ENCODE results near the gene CDK11A. TPM values are rescaled to one million over a fixed set of nuclear protein-coding genes. Genes with fewer than 3 reads are reported as not detected.
"Not testable (repeated sequence)": the region's sequence is repeated elsewhere in the genome, so short reads cannot be mapped to it uniquely, and the experiment has no call there.

Gene CDK11A
- total RNA-seq, 2 experiments from 2014 or later, result 50.9 to 90.5 TPM

DNA sequence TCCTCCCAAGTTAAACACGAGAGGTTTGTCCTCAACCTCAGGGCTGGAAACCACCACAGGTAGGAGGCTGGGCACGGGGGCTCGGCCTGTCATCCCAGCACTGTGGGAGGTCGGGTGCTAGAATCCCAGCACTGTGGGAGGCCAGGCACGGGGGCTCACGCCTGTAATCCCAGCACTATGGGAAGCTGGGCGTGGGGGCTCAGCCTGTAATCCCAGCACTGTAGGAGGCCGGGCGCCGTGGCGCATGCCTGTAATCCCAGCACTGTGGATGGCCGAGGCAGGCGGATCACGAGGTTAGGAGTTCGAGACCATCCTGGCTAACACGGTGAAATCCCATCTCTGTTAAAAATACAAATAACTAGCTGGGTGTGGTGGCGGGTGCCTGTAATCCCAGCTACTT, 6.7 kb upstream of the CDK11A start:
- Histone ChIP-seq H3K4me2 (ENCODE audit: low read length) (no peak overlapping the region), H2AFZ (ENCODE audit: low read length) (no peak overlapping the region), H3K4me1 (ENCODE audit: insufficient read depth, low read length, poor library complexity, severe bottlenecking) (no peaks in the 10 kb centered on the region), H3K9me2 (ENCODE audit: insufficient read depth, low read length) (no peaks in the 10 kb centered on the region), H3K36me3 (ENCODE audit: insufficient read depth, low read length) (peaks cover 12% of the 10 kb centered on the region), H4K20me1 (ENCODE audit: insufficient read depth, low read length) (no peaks in the 10 kb centered on the region), H3K9me3 (ENCODE audit: low read length) (no peaks in the 10 kb centered on the region), H3K79me2 (ENCODE audit: insufficient read depth, low read depth, low read length) (no peaks in the 10 kb centered on the region), H3K4me3 (ENCODE audit: low read depth, low read length, poor library complexity, severe bottlenecking) (no peak overlapping the region), H3K27ac (ENCODE audit: low read depth, low read length, poor library complexity, severe bottlenecking) (no peak overlapping the region)
- ChIA-PET POLR2A (no interaction called here), CTCF (ENCODE audit: unreplicated experiment) (interaction anchor here (0.6 kb wide), 1 partner anchor 10 kb away, joined by 3 read pairs; no protein-coding TSS in a partner anchor)
- DNase-seq (ENCODE audit: low spot score), result no peak
- no TSS peak for BruUV-seq (replicated peaks)
- TF ChIP-seq, protein P1, sequence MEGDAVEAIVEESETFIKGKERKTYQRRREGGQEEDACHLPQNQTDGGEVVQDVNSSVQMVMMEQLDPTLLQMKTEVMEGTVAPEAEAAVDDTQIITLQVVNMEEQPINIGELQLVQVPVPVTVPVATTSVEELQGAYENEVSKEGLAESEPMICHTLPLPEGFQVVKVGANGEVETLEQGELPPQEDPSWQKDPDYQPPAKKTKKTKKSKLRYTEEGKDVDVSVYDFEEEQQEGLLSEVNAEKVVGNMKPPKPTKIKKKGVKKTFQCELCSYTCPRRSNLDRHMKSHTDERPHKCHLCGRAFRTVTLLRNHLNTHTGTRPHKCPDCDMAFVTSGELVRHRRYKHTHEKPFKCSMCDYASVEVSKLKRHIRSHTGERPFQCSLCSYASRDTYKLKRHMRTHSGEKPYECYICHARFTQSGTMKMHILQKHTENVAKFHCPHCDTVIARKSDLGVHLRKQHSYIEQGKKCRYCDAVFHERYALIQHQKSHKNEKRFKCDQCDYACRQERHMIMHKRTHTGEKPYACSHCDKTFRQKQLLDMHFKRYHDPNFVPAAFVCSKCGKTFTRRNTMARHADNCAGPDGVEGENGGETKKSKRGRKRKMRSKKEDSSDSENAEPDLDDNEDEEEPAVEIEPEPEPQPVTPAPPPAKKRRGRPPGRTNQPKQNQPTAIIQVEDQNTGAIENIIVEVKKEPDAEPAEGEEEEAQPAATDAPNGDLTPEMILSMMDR (conservative IDR thresholded peaks at IDR 0.05; ENCODE audit: low read length), result no peak
- no peak for TF ChIP-seq EZH2phosphoT487 (IDR thresholded peaks at IDR 0.05; ENCODE audit: borderline replicate concordance, low read depth, low read length)
- intact Hi-C loops (cut with micrococcal nuclease; ENCODE audit: unreplicated experiment), result no loop called here

DNA sequence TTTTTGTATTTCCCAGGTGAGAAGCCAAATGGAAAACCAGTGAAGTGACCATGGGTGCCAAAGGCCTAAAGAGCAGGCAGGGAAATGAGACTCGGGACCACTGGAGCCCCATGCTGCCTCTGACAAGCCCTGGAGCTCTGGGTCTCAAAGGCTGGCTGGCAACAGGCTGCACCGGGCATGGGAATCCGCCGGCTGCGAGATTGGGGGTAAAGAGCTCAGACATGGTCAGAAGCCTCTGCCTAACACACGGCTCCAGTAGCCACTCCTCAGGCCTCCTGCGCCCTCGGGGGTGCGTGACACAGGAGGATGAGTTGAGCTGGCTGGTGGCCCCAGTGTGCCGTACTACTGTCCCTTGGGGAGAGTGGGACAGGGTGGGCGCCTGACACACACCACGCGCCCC, 6.1 kb upstream of the CDK11A start:
- H3K27ac ChIP-seq (ENCODE audit: low read depth, low read length, poor library complexity, severe bottlenecking); H3K4me1 ChIP-seq (ENCODE audit: insufficient read depth, low read length, poor library complexity, severe bottlenecking); intact Hi-C loops (cut with micrococcal nuclease; ENCODE audit: unreplicated experiment); CTCF ChIA-PET (ENCODE audit: unreplicated experiment); H2AFZ ChIP-seq (ENCODE audit: low read length); H3K4me3 ChIP-seq (ENCODE audit: low read depth, low read length, poor library complexity, severe bottlenecking); POLR2A ChIA-PET; H3K9me2 ChIP-seq (ENCODE audit: insufficient read depth, low read length); H3K79me2 ChIP-seq (ENCODE audit: insufficient read depth, low read depth, low read length); BruUV-seq (replicated peaks); H4K20me1 ChIP-seq (ENCODE audit: insufficient read depth, low read length); H3K9me3 ChIP-seq (ENCODE audit: low read length); H3K4me2 ChIP-seq (ENCODE audit: low read length); DNase-seq (ENCODE audit: low spot score): not testable (repeated sequence)
- H3K36me3 ChIP-seq (ENCODE audit: insufficient read depth, low read length), result peaks cover 12% of the 10 kb centered on the region

DNA sequence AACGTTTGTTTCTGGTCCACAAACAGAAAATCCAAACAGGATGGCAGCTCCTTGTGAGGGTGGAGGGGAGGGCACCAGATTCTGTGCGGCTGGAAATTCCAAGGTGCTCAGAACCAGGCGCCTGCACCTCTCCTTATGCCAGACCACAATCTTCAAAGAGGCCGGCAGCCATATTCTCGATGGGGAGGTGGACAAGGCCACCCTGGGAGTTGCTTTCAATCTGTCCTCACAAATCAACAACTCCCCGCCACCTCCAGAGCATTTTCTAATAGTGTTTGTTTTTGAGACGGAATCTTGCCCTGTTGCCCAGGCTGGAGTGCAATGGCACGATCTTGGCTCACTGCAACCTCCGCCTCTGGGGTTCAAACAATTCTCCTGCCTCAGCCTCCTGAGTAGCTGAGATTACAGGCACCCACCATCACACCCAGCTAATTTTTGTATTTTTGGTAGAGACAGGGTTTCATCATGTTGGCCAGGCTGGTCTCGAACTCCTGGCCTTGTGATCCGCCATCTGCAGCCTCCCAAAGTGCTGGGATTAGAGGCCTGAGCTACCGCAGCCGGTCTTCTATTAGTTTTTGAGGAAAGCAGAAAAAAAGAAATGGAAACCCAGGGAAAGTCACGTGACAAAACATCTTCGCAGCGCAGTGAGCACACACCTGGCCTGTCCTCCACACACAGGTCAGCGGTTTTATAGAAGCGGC, 5.1 kb upstream of the CDK11A start:
- intact Hi-C loops (cut with micrococcal nuclease; ENCODE audit: unreplicated experiment); H3K4me3 ChIP-seq (ENCODE audit: low read depth, low read length, poor library complexity, severe bottlenecking); H3K79me2 ChIP-seq (ENCODE audit: insufficient read depth, low read depth, low read length); DNase-seq (ENCODE audit: low spot score); H3K27ac ChIP-seq (ENCODE audit: low read depth, low read length, poor library complexity, severe bottlenecking); H4K20me1 ChIP-seq (ENCODE audit: insufficient read depth, low read length); H3K4me2 ChIP-seq (ENCODE audit: low read length); CTCF ChIA-PET (ENCODE audit: unreplicated experiment); H2AFZ ChIP-seq (ENCODE audit: low read length); H3K4me1 ChIP-seq (ENCODE audit: insufficient read depth, low read length, poor library complexity, severe bottlenecking); BruUV-seq (replicated peaks); POLR2A ChIA-PET; H3K9me3 ChIP-seq (ENCODE audit: low read length); H3K9me2 ChIP-seq (ENCODE audit: insufficient read depth, low read length): not testable (repeated sequence)
- peaks cover 12% of the 10 kb centered on the region for H3K36me3 ChIP-seq (ENCODE audit: insufficient read depth, low read length)

DNA sequence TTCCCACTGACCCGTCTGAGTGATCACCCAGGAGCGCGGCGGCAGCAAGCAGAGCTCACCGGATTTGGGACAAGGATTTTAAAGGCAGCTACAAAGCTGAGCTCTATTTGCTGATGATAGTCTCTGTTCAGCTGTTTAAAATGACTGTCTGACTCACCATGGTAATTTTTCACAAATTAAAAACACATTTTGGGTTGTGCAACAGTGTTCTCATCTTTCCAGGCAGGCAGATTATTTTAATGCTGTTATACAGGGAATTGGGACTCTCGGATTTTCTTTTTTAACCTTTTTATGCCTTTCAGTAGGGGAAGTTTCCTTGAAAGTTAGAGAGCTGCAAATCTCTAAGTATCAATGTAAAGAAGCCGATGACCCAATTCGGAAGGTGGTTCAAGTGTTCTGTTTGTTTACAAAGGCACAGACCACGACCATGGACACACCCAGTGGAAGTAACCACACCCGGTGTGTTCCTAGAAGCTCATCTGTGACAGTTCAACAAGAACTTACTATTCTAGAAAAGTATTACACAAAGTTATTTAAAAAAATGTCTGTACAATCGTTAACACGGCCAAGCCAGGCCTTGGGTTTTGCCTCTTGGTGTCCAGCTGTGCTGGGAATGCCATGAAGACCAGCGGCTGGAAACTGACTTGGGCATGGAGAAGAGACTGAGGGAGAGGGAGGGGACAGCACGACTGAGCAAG, 4.3 kb upstream of the CDK11A start:
- H3K4me1 ChIP-seq (ENCODE audit: insufficient read depth, low read length, poor library complexity, severe bottlenecking); H3K9me2 ChIP-seq (ENCODE audit: insufficient read depth, low read length); intact Hi-C loops (cut with micrococcal nuclease; ENCODE audit: unreplicated experiment); H3K9me3 ChIP-seq (ENCODE audit: low read length); H3K79me2 ChIP-seq (ENCODE audit: insufficient read depth, low read depth, low read length); H3K4me3 ChIP-seq (ENCODE audit: low read depth, low read length, poor library complexity, severe bottlenecking); H4K20me1 ChIP-seq (ENCODE audit: insufficient read depth, low read length); CTCF ChIA-PET (ENCODE audit: unreplicated experiment); H3K4me2 ChIP-seq (ENCODE audit: low read length); DNase-seq (ENCODE audit: low spot score); H2AFZ ChIP-seq (ENCODE audit: low read length); BruUV-seq (replicated peaks); POLR2A ChIA-PET; H3K27ac ChIP-seq (ENCODE audit: low read depth, low read length, poor library complexity, severe bottlenecking): not testable (repeated sequence)
- H3K36me3 ChIP-seq (ENCODE audit: insufficient read depth, low read length), result peaks cover 12% of the 10 kb centered on the region

DNA sequence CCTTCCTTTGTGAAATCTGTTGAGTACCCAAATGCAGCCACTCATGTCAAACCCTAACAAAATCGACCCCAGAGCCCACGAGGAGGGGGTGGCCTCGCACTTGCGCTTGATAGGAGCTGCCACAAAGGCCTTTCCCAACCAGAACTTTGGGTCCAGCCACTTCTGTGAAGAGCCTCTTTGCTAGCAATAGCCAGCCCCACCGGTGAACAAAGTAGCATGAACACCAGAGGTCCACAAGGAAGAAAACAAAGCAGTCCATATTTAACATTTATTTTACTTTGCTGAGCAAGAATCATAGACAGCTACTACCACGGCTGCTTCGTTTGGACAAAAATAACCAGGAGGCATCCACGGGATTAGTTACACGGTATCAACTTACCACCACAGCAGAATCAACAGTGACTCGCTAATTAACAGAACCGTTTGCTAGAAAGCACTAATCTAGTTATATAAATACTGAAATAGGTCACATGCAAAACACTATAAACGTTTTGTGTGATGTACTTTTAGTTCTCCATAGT, 3.0 kb upstream of the CDK11A start:
- H2AFZ ChIP-seq (ENCODE audit: low read length); H3K9me2 ChIP-seq (ENCODE audit: insufficient read depth, low read length); H3K4me3 ChIP-seq (ENCODE audit: low read depth, low read length, poor library complexity, severe bottlenecking); CTCF ChIA-PET (ENCODE audit: unreplicated experiment); DNase-seq (ENCODE audit: low spot score); POLR2A ChIA-PET; H3K79me2 ChIP-seq (ENCODE audit: insufficient read depth, low read depth, low read length); intact Hi-C loops (cut with micrococcal nuclease; ENCODE audit: unreplicated experiment); H3K4me2 ChIP-seq (ENCODE audit: low read length); H4K20me1 ChIP-seq (ENCODE audit: insufficient read depth, low read length); H3K27ac ChIP-seq (ENCODE audit: low read depth, low read length, poor library complexity, severe bottlenecking); BruUV-seq (replicated peaks); H3K4me1 ChIP-seq (ENCODE audit: insufficient read depth, low read length, poor library complexity, severe bottlenecking); H3K36me3 ChIP-seq (ENCODE audit: insufficient read depth, low read length); H3K9me3 ChIP-seq (ENCODE audit: low read length): not testable (repeated sequence)
